ENCODE data around the gene ZBBX.

GRCh38 chr3:167246252-167246651 is 133.8 kb downstream of the ZBBX start:
- no peak for TF ChIP-seq POLR2AphosphoS5 (IDR thresholded peaks at IDR 0.05; ENCODE audit: low read depth, low read length)
- no peak for TF ChIP-seq CTCF (IDR thresholded peaks at IDR 0.05)
- no peak for TF ChIP-seq GATA2 (CRISPR knock-in tag; IDR thresholded peaks at IDR 0.05)
